NCI-H2081 treated with DMSO at 0.1 percent for 48 hours (cell line): ENCODE measurements around the gene WRAP73.

Experiments
- DNase-seq: peaks from one replicate; lab custom pipeline; 2025; lab: John Stamatoyannopoulos, UW

Gene WRAP73

GRCh38 chr1:3649342-3650247, at the start of gene WRAP73:
Gene WRAP73 (minus strand): TSS chr1:3650103. CDS start chr1:3649999, 104 bp downstream.
- DNase-seq: no peak

GRCh38 chr1:3699596-3699995, 49.7 kb upstream of the WRAP73 start:
- no peak for DNase-seq

- DNase-seq: no peak
These were observed 48.9 kb upstream of the WRAP73 start for GRCh38 chr1:3698660-3699408.

GRCh38 chr1:3697810-3698209, 47.9 kb upstream of the WRAP73 start:
- DNase-seq: peak; percentile 84

GRCh38 chr1:3697104-3697503, 47.2 kb upstream of the WRAP73 start:
- DNase-seq: no peak

- DNase-seq: no peak
These were observed 46.8 kb upstream of the WRAP73 start for GRCh38 chr1:3696689-3697088.

GRCh38 chr1:3695326-3696217, 45.7 kb upstream of the WRAP73 start:
- DNase-seq: no peak

GRCh38 chr1:3693321-3693720, 43.4 kb upstream of the WRAP73 start:
- DNase-seq: no peak

GRCh38 chr1:3692598-3692997, 42.7 kb upstream of the WRAP73 start:
- no peak for DNase-seq

- DNase-seq: no peak
These were observed 41.7 kb upstream of the WRAP73 start for GRCh38 chr1:3691421-3692204.

- no peak for DNase-seq
These were observed 40.6 kb upstream of the WRAP73 start for GRCh38 chr1:3690282-3691065.

GRCh38 chr1:3689138-3689750, 39.3 kb upstream of the WRAP73 start:
- no peak for DNase-seq

- no peak for DNase-seq
These were observed 38.6 kb upstream of the WRAP73 start for GRCh38 chr1:3688356-3689137.

- DNase-seq: no peak
These were observed 37.6 kb upstream of the WRAP73 start for GRCh38 chr1:3687504-3687903.

GRCh38 chr1:3685906-3686305, 36.0 kb upstream of the WRAP73 start:
- DNase-seq: no peak

GRCh38 chr1:3685222-3685621, 35.3 kb upstream of the WRAP73 start:
- no peak for DNase-seq

GRCh38 chr1:3683992-3684391, 34.1 kb upstream of the WRAP73 start:
- DNase-seq: no peak

GRCh38 chr1:3683197-3683596, 33.3 kb upstream of the WRAP73 start:
- no peak for DNase-seq
